SH-SY5Y (cell line): Measurements from ENCODE around the gene ERCC2.

Experiments used
- GATA2 ChIP-seq: IDR thresholded peaks from 2 replicates; pipeline ENCODE4 v1.6.1; 2011; ENCODE audit warnings: mild to moderate bottlenecking, low read depth, low read length
- GATA3 ChIP-seq: IDR thresholded peaks from 2 replicates; pipeline ENCODE4 v1.6.1; 2011; ENCODE audit warnings: low read depth, mild to moderate bottlenecking, low read length, moderate library complexity

DNA sequence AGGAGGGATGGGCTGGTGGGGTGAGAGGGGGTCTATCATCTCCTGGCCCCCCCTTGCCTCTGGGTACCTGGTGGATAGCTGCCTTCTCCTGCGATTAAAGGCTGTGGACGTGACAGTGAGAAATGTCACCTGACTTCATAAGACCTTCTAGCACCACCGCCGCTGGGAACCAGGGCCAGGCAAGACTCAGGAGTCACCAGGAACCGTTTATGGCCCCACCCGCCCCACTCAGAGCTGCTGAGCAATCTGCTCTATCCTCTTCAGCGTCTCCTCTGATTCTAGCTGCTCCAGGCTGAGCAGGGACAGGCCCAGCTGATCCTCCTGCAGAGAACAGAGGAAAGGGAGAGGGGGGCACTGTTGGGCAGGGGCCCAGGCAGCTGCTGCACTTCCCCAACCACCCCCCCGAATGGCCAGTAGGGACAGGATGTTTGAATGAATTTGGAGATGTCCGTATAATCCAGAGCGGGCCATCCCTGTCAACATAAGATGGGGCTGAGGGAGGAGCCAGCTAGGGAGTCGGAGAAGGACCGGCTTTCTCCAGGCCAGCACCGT, 18.9 kb downstream of the ERCC2 start:
- TF ChIP-seq GATA2 = no peak
- no peak for TF ChIP-seq GATA3
